ENCODE results near the gene ACO2. TPM values are rescaled to one million over a fixed set of nuclear protein-coding genes. Genes with fewer than 3 reads are reported as not detected.

ACO2 gene
- total RNA-seq, 4 donors from 2014 or later: 115 to 227 (median 132) TPM

GRCh38 chr22:41564563-41564962, 95.6 kb downstream of the ACO2 start:
- WGBS, 2 donors (ENCODE audit: low coverage in 1 of 2): 60 to 73% methylated on average over 1 to 3 of the region's 8 CpGs
- ATAC-seq: no peak
- TF ChIP-seq EP300 (IDR thresholded peaks at IDR 0.05): no peak
- no peak for TF ChIP-seq POLR2A (IDR thresholded peaks at IDR 0.05)
- TF ChIP-seq CTCF (IDR thresholded peaks at IDR 0.05): no peak
- TF ChIP-seq POLR2AphosphoS5 (IDR thresholded peaks at IDR 0.05): no peak
- Histone ChIP-seq H3K36me3 (no peaks in the 10 kb centered on the region), H3K4me3 (no peak overlapping the region), H3K4me1 (peaks cover 0 to 77% (median 3%) of the 10 kb centered on the region in 3 donors), H3K27ac (peak overlapping the region in 3 of 4 donors; percentile 46 to 73 (median 63)), H3K27me3 (no peaks in the 10 kb centered on the region), H3K9me3 (no peaks in the 10 kb centered on the region)

- WGBS, 2 donors (ENCODE audit: low coverage in 1 of 2): 0 to 34% methylated on average over 1 to 4 of the region's 8 CpGs
- H3K4me3 ChIP-seq: no peak overlapping the region
- H3K36me3 ChIP-seq: no peaks in the 10 kb centered on the region
- no peaks in the 10 kb centered on the region for H3K27me3 ChIP-seq
- no peaks in the 10 kb centered on the region for H3K9me3 ChIP-seq
- ATAC-seq: peak; percentile 65
- H3K27ac ChIP-seq: peak overlapping the region in 3 of 4 donors; percentile 63 to 73 (median 67)
- no peak for TF ChIP-seq POLR2A (IDR thresholded peaks at IDR 0.05)
- no peak for TF ChIP-seq EP300 (IDR thresholded peaks at IDR 0.05)
- peak; percentile 41 for TF ChIP-seq POLR2AphosphoS5 (IDR thresholded peaks at IDR 0.05)
- peaks cover 0 to 68% (median 3%) of the 10 kb centered on the region in 3 donors for H3K4me1 ChIP-seq
Observed at GRCh38 chr22:41565403-41566054, 96.6 kb downstream of the ACO2 start.

- 0 to 17% methylated on average over 1 of the region's 3 CpGs for WGBS, 2 donors (ENCODE audit: low coverage in 1 of 2)
- Histone ChIP-seq H3K4me1 (peaks cover 0 to 49% (median 3%) of the 10 kb centered on the region in 3 donors), H3K9me3 (no peaks in the 10 kb centered on the region), H3K4me3 (no peak overlapping the region), H3K36me3 (no peaks in the 10 kb centered on the region), H3K27ac (peak overlapping the region in 2 of 4 donors; percentile 63 to 67), H3K27me3 (no peaks in the 10 kb centered on the region)
- ATAC-seq: no peak
- TF ChIP-seq EP300 (IDR thresholded peaks at IDR 0.05) (no peak), CTCF (IDR thresholded peaks at IDR 0.05) (no peak), POLR2A (IDR thresholded peaks at IDR 0.05) (no peak), POLR2AphosphoS5 (IDR thresholded peaks at IDR 0.05) (no peak)
Observed at GRCh38 chr22:41567512-41567768, 98.5 kb downstream of the ACO2 start.

- peaks cover 0 to 36% (median 3%) of the 10 kb centered on the region in 3 donors for H3K4me1 ChIP-seq
- ATAC-seq: no peak
Observed at GRCh38 chr22:41568811-41569210, 99.9 kb downstream of the ACO2 start.

GRCh38 chr22:41570221-41570620, 101.3 kb downstream of the ACO2 start:
- Histone ChIP-seq H3K36me3 (no peaks in the 10 kb centered on the region), H3K9me3 (no peaks in the 10 kb centered on the region), H3K4me1 (peaks cover 0 to 39% (median 7%) of the 10 kb centered on the region in 3 donors), H3K27me3 (no peaks in the 10 kb centered on the region), H3K4me3 (no peak overlapping the region), H3K27ac (no peak overlapping the region)
- WGBS, 2 donors (ENCODE audit: low coverage in 1 of 2): 100% methylated on average over 1 of the region's 3 CpGs; no CpG with 5 or more reads in 1 of the 2 donors
- no peak for ATAC-seq
- TF ChIP-seq POLR2A (IDR thresholded peaks at IDR 0.05) (no peak), CTCF (IDR thresholded peaks at IDR 0.05) (no peak), EP300 (IDR thresholded peaks at IDR 0.05) (no peak), POLR2AphosphoS5 (IDR thresholded peaks at IDR 0.05) (no peak)

More at GRCh38 chr22:41568811-41569210, 99.9 kb downstream of the ACO2 start:
- 57 to 80% methylated on average over 1 to 3 of the region's 7 CpGs for WGBS, 2 donors (ENCODE audit: low coverage in 1 of 2)
- Histone ChIP-seq H3K36me3 (no peaks in the 10 kb centered on the region), H3K4me3 (no peak overlapping the region), H3K9me3 (no peaks in the 10 kb centered on the region), H3K27ac (no peak overlapping the region), H3K27me3 (no peaks in the 10 kb centered on the region)
- TF ChIP-seq POLR2A (IDR thresholded peaks at IDR 0.05) (no peak), POLR2AphosphoS5 (IDR thresholded peaks at IDR 0.05) (no peak), CTCF (IDR thresholded peaks at IDR 0.05) (no peak), EP300 (IDR thresholded peaks at IDR 0.05) (no peak)
